Measurements from ENCODE around the gene UAP1.

- TF ChIP-seq EP300 (IDR thresholded peaks at IDR 0.05) (no peak), CTCF (IDR thresholded peaks at IDR 0.05) (no peak), POLR2AphosphoS5 (IDR thresholded peaks at IDR 0.05) (no peak)
Observed at GRCh38 chr1:162530307-162530987, 31.1 kb upstream of the UAP1 start.

All from stomach (tissue), 4 donors.